Measurements from ENCODE around the gene MTFMT.

The MTFMT gene

DNA sequence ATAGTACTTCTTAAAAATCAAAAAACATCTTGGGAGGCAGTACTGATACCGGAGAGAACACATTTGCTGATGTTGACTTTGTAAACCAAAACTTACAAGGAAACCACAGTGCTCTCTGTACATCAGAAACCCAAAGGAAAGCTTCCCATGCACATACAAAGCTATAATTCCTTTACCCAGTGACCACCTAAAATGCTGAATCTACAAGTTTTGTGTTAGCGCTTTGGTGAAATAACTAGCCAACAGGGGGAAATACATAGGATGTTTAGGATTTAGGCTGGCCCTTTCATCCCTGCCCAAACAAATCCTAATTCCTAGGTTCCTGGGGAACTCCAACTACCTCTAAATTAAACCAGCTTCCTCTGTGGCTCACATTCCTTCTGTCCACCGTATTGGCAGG lies 24.4 kb downstream of the MTFMT start:
- DNase-seq (ENCODE audit: low spot score), result no peak
- Mint-ChIP-seq H3K27ac (no peak overlapping the region), H3K4me1 (ENCODE audit: low read depth) (no peaks in the 10 kb centered on the region), H3K36me3 (ENCODE audit: low read depth) (peaks cover 8% of the 10 kb centered on the region), H3K27me3 (ENCODE audit: low read depth) (no peaks in the 10 kb centered on the region), H3K4me3 (no peak overlapping the region), H3K9me3 (no peaks in the 10 kb centered on the region)

DNA sequence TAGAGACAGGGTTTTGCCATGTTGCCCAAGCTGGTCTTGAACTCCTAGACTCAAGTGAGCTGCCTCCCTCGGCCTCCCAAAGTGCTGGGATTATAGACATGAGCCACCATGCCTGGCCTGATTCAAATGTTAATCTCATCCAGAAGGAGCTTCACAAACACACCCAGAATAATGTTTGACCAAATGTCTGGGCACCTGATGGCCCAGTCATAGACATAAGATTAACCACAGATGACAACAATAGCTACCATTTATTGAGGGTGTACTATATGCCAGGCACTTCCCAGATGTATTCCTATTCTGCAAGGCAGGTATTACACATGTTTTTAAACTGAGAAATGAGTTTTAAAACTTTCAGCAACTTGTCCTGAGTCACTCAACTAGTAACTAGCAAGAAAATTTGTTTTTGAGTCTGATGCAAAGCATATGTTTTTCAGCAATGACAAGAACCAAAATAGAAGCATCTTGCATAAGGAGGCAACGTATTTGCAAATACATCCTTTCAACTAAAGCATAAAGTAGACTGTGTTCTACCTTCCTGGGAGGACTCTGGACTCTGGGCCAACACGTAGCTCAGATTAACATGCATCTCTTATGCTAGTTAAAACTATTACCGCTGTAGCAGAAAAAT lies 31.6 kb downstream of the MTFMT start:
- Mint-ChIP-seq H3K4me3 (no peak overlapping the region), H3K36me3 (ENCODE audit: low read depth) (peaks cover 1% of the 10 kb centered on the region), H3K9me3 (no peaks in the 10 kb centered on the region), H3K27ac (no peak overlapping the region), H3K4me1 (ENCODE audit: low read depth) (peaks cover 4% of the 10 kb centered on the region), H3K27me3 (ENCODE audit: low read depth) (no peaks in the 10 kb centered on the region)
- no peak for DNase-seq (ENCODE audit: low spot score)

DNA sequence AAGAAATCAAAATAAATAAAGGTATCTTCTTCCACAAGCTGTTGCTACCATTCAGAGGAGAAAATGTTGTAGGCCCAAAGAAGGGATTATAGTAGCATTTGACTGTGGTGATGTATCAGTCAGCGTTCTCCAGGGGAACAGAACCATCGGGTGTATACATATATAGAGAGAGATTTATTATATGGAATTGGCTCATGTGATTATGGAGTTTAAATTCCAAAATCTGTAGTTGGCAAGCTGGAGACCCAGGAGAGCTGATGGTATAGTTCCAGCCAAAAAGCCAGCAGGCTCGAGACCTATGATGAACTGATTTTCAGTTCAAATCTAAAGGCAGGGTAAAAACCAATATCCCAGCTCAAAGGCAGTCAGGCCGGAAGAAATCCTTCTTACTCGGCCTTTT lies 32.4 kb downstream of the MTFMT start:
- no peak for DNase-seq (ENCODE audit: low spot score)
- no peaks in the 10 kb centered on the region for H3K9me3 Mint-ChIP-seq
- peaks cover 5% of the 10 kb centered on the region for H3K4me1 Mint-ChIP-seq (ENCODE audit: low read depth)
- H3K36me3 Mint-ChIP-seq (ENCODE audit: low read depth), result no peaks in the 10 kb centered on the region
- no peak overlapping the region for H3K4me3 Mint-ChIP-seq
- no peak overlapping the region for H3K27ac Mint-ChIP-seq
- no peaks in the 10 kb centered on the region for H3K27me3 Mint-ChIP-seq (ENCODE audit: low read depth)

DNA sequence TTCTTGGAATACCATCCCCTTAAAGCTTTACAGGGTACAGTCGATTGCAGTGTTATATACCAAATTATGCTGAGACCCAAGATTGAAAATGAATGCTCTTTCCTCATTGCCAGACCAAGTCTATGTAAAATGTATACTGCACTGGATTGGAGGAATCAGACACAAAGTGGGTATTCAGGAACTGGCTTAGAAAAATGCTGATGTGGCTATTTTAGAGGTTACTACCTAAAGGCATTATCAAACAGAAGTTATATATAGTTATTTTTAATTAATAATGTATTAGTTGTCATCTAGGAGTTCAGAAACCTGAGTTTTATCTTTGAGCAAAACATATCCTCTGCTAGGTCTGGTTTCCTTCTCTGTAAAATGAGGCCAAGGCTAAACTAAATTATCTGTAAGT lies 36.1 kb downstream of the MTFMT start:
- peak overlapping the region; percentile 55 for H3K4me3 Mint-ChIP-seq
- H3K4me1 Mint-ChIP-seq (ENCODE audit: low read depth), result peaks cover 21% of the 10 kb centered on the region
- peak overlapping the region; percentile 16 for H3K27ac Mint-ChIP-seq

DNA sequence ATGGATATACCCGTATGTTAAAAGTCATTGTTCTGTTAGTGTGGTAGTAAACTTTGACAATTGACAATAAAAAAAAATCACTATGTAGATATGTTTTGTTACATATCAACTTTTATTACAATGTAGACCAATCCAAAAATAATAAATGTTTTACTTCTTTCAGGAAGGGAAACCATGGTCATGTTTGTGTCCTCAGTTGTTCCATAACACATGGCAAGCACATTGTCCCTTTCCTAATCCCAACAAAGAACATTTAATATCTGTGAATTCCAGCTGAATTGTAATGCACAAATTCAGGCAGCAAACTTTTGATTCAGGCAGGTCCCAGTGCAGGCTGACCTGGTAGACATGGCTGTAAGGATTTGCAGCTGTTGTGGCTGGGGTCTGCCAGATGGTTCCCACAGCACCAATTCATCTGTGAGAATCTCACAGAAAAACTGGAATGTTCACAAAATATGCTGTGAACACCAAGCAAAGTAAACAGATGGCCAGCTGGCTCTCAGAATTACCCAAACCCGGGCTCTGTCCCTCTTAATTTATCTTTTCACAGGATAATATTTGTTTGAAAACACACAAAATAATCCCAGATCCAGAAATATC lies 37.8 kb downstream of the MTFMT start:
- H3K36me3 Mint-ChIP-seq (ENCODE audit: low read depth), result peaks cover 6% of the 10 kb centered on the region
- no peaks in the 10 kb centered on the region for H3K27me3 Mint-ChIP-seq (ENCODE audit: low read depth)
- H3K4me1 Mint-ChIP-seq (ENCODE audit: low read depth), result peaks cover 30% of the 10 kb centered on the region
- no peaks in the 10 kb centered on the region for H3K9me3 Mint-ChIP-seq
- peak overlapping the region; percentile 11 for H3K4me3 Mint-ChIP-seq
- no peak overlapping the region for H3K27ac Mint-ChIP-seq
- no peak for DNase-seq (ENCODE audit: low spot score)

More for the DNA sequence above, 36.1 kb downstream of the MTFMT start:
- no peaks in the 10 kb centered on the region for H3K9me3 Mint-ChIP-seq
- no peak for DNase-seq (ENCODE audit: low spot score)
- H3K27me3 Mint-ChIP-seq (ENCODE audit: low read depth), result no peaks in the 10 kb centered on the region
- H3K36me3 Mint-ChIP-seq (ENCODE audit: low read depth), result peaks cover 2% of the 10 kb centered on the region

DNA sequence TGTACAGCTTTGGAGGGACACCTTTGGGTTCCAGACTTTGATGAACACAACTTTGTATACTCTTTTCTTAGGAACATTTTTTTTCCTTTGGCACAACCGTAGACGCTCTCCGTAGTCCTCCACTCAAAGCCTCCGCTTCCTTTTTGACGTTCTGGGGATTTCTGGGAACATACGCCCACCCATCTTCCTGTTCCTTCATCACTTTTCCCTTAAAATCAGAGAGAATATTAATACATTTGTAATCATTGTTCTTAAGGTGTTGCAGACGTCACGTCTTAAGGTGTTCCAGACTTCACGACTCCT lies 39.3 kb downstream of the MTFMT start:
- no peaks in the 10 kb centered on the region for H3K9me3 Mint-ChIP-seq
- no peaks in the 10 kb centered on the region for H3K27me3 Mint-ChIP-seq (ENCODE audit: low read depth)
- DNase-seq (ENCODE audit: low spot score), result no peak
- H3K4me1 Mint-ChIP-seq (ENCODE audit: low read depth), result peaks cover 38% of the 10 kb centered on the region
- H3K27ac Mint-ChIP-seq, result peak overlapping the region; percentile 90
- peak overlapping the region; percentile 89 for H3K4me3 Mint-ChIP-seq
- H3K36me3 Mint-ChIP-seq (ENCODE audit: low read depth), result peaks cover 9% of the 10 kb centered on the region

DNA sequence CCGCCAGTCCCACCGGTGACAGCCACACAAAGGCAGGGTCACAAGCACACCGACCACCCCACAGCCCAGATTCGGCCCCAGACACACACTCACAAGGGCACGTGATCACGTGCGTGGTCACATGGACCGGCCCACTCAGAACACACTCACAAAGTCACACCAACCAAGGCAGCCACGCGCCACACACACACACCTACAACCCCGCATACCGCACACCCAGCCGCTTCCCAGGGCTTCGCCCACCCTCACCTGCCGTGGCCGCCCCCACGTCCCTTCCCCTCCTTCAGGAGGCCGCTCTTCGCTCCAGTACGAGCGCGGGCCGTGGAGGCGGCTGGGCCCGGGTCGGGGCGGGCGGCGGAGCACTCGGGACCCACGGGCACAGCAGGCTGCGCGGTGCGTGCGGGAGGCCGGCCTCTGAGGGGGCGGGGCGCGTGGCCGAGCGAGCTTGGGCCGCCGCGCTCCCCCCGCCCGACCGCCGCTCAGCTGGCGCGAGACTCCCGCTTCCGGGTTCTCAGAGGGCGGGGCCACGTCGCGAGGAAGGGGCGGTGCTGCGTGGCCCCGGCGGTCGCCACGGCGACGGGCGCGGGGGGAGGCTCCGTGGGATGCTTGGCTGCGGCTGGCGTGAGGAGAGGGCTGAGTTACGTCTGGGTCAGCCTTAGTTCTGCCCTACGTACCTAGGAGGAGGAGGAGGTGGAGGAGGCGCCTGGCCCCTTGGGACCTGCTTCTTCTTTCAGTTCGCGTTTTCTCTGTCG lies 39.8 kb downstream of the MTFMT start, which contains the start of gene SPG21:
Gene SPG21 (minus strand): TSS at position 499 of the 752 bp plus-strand sequence. CDS start 6,345 bp downstream, outside the sequence.
- H3K9me3 Mint-ChIP-seq, result no peaks in the 10 kb centered on the region
- no peaks in the 10 kb centered on the region for H3K27me3 Mint-ChIP-seq (ENCODE audit: low read depth)
- peaks cover 41% of the 10 kb centered on the region for H3K4me1 Mint-ChIP-seq (ENCODE audit: low read depth)
- H3K27ac Mint-ChIP-seq, result peak within 1 kb of the TSS; percentile 90
- H3K4me3 Mint-ChIP-seq, result peak within 1 kb of the TSS; percentile 97
- H3K36me3 Mint-ChIP-seq (ENCODE audit: low read depth), result peaks cover 9% of the 10 kb centered on the region
- DNase-seq (ENCODE audit: low spot score), result peak; percentile 93

DNA sequence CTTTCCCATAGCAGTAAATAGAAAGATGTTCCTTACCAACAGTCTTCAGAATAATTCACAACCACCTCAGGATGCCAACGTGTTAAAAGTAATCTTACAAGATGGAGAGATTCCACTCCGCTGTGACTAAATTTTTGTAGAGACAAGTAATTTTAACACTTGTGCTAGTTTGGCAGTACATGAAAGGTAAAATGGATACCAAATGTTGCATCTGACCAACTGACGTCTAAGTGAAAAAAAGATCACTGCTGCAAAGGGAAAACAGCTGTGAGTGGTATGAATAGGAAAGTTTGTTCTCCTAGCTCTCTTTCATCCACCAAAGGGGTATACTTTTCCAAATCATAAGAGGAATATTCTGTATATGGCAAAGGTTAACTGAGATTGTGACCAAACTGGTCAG lies 42.3 kb downstream of the MTFMT start:
- Mint-ChIP-seq H3K27ac (no peak overlapping the region), H3K36me3 (ENCODE audit: low read depth) (peaks cover 9% of the 10 kb centered on the region), H3K9me3 (no peaks in the 10 kb centered on the region), H3K4me3 (no peak overlapping the region), H3K27me3 (ENCODE audit: low read depth) (no peaks in the 10 kb centered on the region), H3K4me1 (ENCODE audit: low read depth) (peaks cover 39% of the 10 kb centered on the region)
- DNase-seq (ENCODE audit: low spot score), result no peak

DNA sequence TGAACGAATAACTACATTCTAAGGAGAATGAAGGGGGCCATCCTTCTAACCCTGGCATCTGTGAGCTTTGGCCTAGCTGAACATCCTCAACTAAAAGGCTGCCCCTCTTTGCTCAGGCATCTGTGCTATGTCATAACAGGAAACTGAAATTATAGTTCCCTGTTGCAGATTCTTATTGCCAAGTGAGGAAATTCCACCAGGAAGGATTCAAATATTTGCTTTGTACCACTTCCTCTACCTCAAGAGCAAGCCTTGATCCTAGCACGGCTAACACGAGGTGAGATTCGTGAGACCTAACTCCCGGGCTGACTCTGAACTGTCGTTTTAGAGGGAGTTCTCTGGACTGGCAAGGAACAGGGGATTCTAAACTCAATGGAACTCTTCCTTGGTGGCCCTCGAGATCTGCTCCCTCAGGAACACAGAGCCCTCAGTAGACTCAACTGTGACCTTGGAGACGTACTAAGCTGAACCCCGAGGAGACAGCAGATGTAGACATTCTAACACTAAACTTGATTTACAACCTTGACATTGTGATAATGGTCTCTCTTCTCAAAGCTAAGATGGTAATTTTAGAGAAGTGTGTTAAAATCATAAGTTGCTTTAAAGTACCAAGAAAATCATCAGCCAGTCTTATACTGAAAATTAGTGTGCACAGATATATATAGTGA lies 43.9 kb downstream of the MTFMT start:
- DNase-seq (ENCODE audit: low spot score), result no peak
- Mint-ChIP-seq H3K9me3 (no peaks in the 10 kb centered on the region), H3K4me3 (no peak overlapping the region), H3K27me3 (ENCODE audit: low read depth) (no peaks in the 10 kb centered on the region), H3K36me3 (ENCODE audit: low read depth) (peaks cover 16% of the 10 kb centered on the region), H3K4me1 (ENCODE audit: low read depth) (peaks cover 38% of the 10 kb centered on the region), H3K27ac (no peak overlapping the region)

DNA sequence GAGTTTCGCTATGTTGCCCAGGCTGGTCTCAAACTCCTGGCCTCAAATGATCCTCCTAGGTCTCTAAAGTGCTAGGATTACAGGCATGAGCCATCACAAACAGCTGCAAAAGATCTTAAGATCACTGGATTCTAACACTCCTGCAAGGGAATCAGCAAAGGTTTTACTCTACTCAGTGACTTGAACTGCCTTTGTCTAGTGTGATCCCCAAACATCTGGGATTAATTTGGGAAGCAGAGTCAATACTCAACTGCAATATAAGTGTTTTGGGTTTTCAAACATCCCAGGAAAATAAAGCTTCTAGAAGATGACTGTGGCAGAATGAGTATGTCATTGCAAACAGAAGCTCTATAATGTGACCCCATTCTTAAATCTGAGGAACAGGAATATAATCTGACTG lies 47.0 kb downstream of the MTFMT start:
- DNase-seq (ENCODE audit: low spot score), result no peak
- H3K4me3 Mint-ChIP-seq, result no peak overlapping the region
- no peaks in the 10 kb centered on the region for H3K27me3 Mint-ChIP-seq (ENCODE audit: low read depth)
- H3K4me1 Mint-ChIP-seq (ENCODE audit: low read depth), result peaks cover 22% of the 10 kb centered on the region
- no peak overlapping the region for H3K27ac Mint-ChIP-seq
- H3K9me3 Mint-ChIP-seq, result no peaks in the 10 kb centered on the region
- H3K36me3 Mint-ChIP-seq (ENCODE audit: low read depth), result peaks cover 29% of the 10 kb centered on the region

DNA sequence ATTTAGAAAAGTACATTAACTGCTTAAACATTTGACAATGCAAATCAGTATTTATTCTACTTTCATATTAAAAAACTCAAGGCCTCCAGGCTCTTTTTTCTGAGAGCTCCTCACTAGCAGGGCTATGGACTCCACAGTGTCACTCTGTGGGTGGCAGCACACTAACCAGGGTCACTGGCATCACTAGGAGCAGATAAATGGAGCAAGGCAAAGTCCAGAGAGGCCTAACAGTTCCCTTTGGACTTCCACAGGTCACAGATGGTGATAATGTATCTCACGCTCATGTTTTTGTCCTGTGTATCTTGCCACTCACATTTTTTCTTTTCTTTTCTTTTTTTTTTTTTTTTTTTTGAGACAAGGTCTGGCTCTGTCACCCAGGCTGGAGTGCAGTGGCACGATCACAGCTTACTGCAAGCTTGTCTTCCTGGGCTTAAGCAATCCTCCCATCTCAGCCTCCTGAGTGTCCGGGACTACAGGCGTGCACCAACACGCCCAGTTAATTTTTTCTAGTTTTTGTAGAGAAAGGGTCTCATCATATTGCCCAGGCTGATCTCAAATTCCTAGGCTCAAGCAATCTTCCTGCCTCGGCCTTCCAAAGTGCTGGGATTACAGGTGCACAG lies 47.5 kb downstream of the MTFMT start:
- Mint-ChIP-seq H3K27me3 (ENCODE audit: low read depth) (no peaks in the 10 kb centered on the region), H3K9me3 (no peaks in the 10 kb centered on the region), H3K36me3 (ENCODE audit: low read depth) (peaks cover 29% of the 10 kb centered on the region), H3K4me1 (ENCODE audit: low read depth) (peaks cover 17% of the 10 kb centered on the region), H3K4me3 (no peak overlapping the region), H3K27ac (no peak overlapping the region)
- no peak for DNase-seq (ENCODE audit: low spot score)

DNA sequence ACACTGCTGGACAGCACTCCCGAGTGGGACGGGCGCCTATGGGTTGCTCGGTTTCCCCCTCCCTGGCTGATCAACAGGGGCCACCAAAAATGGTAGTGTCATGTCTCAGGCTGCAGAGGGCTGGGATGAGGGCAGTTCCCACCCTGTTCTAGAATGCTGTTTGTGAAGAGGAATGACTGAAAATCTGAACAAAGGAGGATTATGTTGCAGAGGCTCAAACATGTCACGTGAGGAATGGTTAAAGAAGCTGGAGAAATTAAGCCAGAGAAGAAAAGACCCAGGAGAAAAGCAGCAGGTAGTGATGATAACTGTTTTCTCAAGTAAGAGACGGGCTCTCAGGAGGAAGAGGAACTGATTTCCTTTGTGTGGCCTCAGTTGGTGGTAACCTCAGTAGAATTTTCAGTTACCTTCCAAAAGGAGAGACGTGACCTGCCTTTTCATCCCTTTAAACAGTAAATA lies 50.2 kb downstream of the MTFMT start:
- peaks cover 3% of the 10 kb centered on the region for H3K4me1 Mint-ChIP-seq (ENCODE audit: low read depth)
- DNase-seq (ENCODE audit: low spot score), result no peak
- H3K4me3 Mint-ChIP-seq, result no peak overlapping the region
- no peaks in the 10 kb centered on the region for H3K9me3 Mint-ChIP-seq
- no peaks in the 10 kb centered on the region for H3K27me3 Mint-ChIP-seq (ENCODE audit: low read depth)
- H3K27ac Mint-ChIP-seq, result no peak overlapping the region
- peaks cover 32% of the 10 kb centered on the region for H3K36me3 Mint-ChIP-seq (ENCODE audit: low read depth)

DNA sequence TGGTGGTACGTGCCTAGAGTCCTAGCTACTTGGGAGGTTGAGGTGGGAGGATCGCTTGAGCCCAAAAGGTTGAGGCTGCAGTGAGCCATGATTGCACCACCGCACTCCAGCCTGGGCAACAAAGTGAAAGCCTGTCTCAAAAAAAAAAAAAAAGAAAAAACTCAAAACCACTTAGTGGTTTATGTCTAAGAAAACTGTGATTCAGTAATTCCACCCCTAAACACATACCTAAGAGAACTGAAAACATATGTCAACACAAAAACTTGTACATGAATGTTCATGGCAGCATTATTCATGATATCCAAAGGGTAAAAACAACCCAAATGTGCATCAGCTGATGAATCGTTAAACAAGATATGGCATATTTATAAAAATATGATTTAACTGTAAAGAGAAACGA lies 54.0 kb downstream of the MTFMT start:
- Mint-ChIP-seq H3K27ac (no peak overlapping the region), H3K4me1 (ENCODE audit: low read depth) (no peaks in the 10 kb centered on the region), H3K9me3 (no peaks in the 10 kb centered on the region), H3K36me3 (ENCODE audit: low read depth) (peaks cover 32% of the 10 kb centered on the region), H3K4me3 (no peak overlapping the region), H3K27me3 (ENCODE audit: low read depth) (no peaks in the 10 kb centered on the region)
- no peak for DNase-seq (ENCODE audit: low spot score)

DNA sequence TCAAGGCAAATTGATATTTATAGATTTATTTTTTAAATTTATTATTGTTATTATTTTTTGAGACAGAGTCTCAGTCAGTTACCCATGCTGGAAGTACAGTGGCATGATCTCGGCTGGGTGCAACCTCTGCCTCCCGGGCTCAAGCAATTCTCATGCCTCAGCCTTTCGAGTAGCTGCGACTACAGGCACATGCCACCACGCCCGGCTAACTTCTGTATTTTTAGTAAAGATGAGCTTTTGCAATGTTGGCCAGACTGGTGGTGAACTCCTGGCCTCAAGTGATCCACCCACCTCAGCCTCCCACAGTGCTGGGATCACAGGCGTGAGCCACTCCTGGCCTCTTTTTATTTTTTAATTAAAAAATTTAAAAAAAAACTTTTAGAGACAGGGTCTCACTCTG lies 58.7 kb downstream of the MTFMT start:
- H3K36me3 Mint-ChIP-seq (ENCODE audit: low read depth), result peaks cover 28% of the 10 kb centered on the region
- H3K4me1 Mint-ChIP-seq (ENCODE audit: low read depth), result no peaks in the 10 kb centered on the region

More for the DNA sequence above, 58.7 kb downstream of the MTFMT start:
- H3K9me3 Mint-ChIP-seq, result no peaks in the 10 kb centered on the region
- H3K27me3 Mint-ChIP-seq (ENCODE audit: low read depth), result no peaks in the 10 kb centered on the region
- DNase-seq (ENCODE audit: low spot score), result no peak
- no peak overlapping the region for H3K4me3 Mint-ChIP-seq
- H3K27ac Mint-ChIP-seq, result no peak overlapping the region

Measured in T-helper 2 cell treated with Interferon-gamma antibody and Interleukin-4, amounts not matched to agents 5 μg/mL and 100 μg/mL, for 36 hours (primary cell).